H1 (cell line): Measurements from ENCODE around the gene PAQR9. TPM values are rescaled to one million over a fixed set of nuclear protein-coding genes. Genes with fewer than 3 reads are reported as not detected.

Experiments
- CTCF ChIA-PET: fragments of 300-600 bp; sonication (Branson Sonifier 250); formaldehyde crosslinking; loops from one replicate; lab custom pipeline; 2021; ENCODE audit not compliant: partially characterized antibody; lab: Charles Lee
- POLR2A ChIA-PET: fragments of 300-600 bp; sonication (Branson Sonifier 250); formaldehyde crosslinking; loops from one replicate; lab custom pipeline; 2021; ENCODE audit warnings: inconsistent platforms; ENCODE audit not compliant: partially characterized antibody; lab: Charles Lee
- DNase-seq, 2 experiments: peaks; one replicate each; pipeline versions ENCODE4 v3.0.0 to v3.0.0-alpha.2; 2010 to 2022; ENCODE audit warnings: low spot score in 2 of 2, low read depth in 1 of 2, mixed read lengths in 1 of 2
- FAIRE-seq: peaks from 2 replicates; lab custom pipeline; 2011; peaks lifted over from hg19 to GRCh38; lab: Jason Lieb, UNC
- H2AFZ ChIP-seq: 2 replicates; pipeline ENCODE4 v1.8.1; 2012; ENCODE audit warnings: low read length, inconsistent platforms
- H2AK5ac ChIP-seq: 2 replicates; pipeline ENCODE4 v1.6.1; 2013; ENCODE audit warnings: low read depth, low read length
- H2BK120ac ChIP-seq: replicated peaks from 2 replicates; pipeline ENCODE3; 2013; ENCODE audit warnings: low read depth, low read length, inconsistent platforms
- H2BK12ac ChIP-seq: 2 replicates; pipeline ENCODE4 v1.6.1; 2013; ENCODE audit warnings: low read depth, low read length
- H2BK15ac ChIP-seq: 2 replicates; pipeline ENCODE4 v1.6.1; 2013; ENCODE audit warnings: low read length
- H2BK20ac ChIP-seq: 2 replicates; pipeline ENCODE4 v1.6.1; 2013; ENCODE audit warnings: low read length
- H2BK5ac ChIP-seq: 2 replicates; pipeline ENCODE4 v1.6.1; 2013; ENCODE audit warnings: low read depth, low read length
- H3K14ac ChIP-seq: 2 replicates; pipeline ENCODE4 v1.6.1; 2013; ENCODE audit warnings: inconsistent platforms; ENCODE audit not compliant: insufficient read length
- H3K18ac ChIP-seq: 2 replicates; pipeline ENCODE4 v1.6.1; 2013; ENCODE audit warnings: low read length; ENCODE audit errors: extremely low read depth
- H3K23ac ChIP-seq: 2 replicates; pipeline ENCODE4 v1.6.1; 2013; ENCODE audit warnings: inconsistent platforms; ENCODE audit not compliant: insufficient read length
- H3K23me2 ChIP-seq: 2 replicates; pipeline ENCODE4 v1.6.1; 2013; ENCODE audit warnings: low read depth, low read length
- H3K27ac ChIP-seq: 2 replicates; pipeline ENCODE4 v1.6.1; 2011; ENCODE audit warnings: low read depth, low read length, inconsistent platforms
- H3K27me3 ChIP-seq, 4 experiments: replicated peaks in 1 of 4; 1 replicate in 1 of 4; 2 replicates in 3 of 4; pipeline versions ENCODE4 v1.6.1 to v1.8.1; 2011 to 2013; ENCODE audit warnings: low read length in 3 of 4, mild to moderate bottlenecking in 3 of 4, inconsistent platforms in 2 of 4, mixed read lengths in 2 of 4, moderate library complexity in 1 of 4; ENCODE audit not compliant: control insufficient read depth in 3 of 4, insufficient read depth in 3 of 4; ENCODE audit errors: extremely low read depth in 1 of 4
- H3K36me3 ChIP-seq, 4 experiments: 2 replicates each; pipeline versions ENCODE4 v1.6.1 to v1.8.1; 2011 to 2013; ENCODE audit warnings: mild to moderate bottlenecking in 4 of 4, low read length in 3 of 4, moderate library complexity in 2 of 4, control low read depth in 1 of 4, inconsistent platforms in 1 of 4; ENCODE audit not compliant: insufficient read depth in 4 of 4, control insufficient read depth in 2 of 4
- H3K4ac ChIP-seq: replicated peaks from 2 replicates; pipeline ENCODE3; 2013; ENCODE audit warnings: low read length, low read depth, mixed read lengths, inconsistent platforms; ENCODE audit not compliant: insufficient read length
- H3K4me1 ChIP-seq, 4 experiments: replicated peaks in 1 of 4; 1 replicate in 1 of 4; 2 replicates in 3 of 4; pipeline versions ENCODE4 v1.6.1 to v1.8.1; 2011 to 2013; ENCODE audit warnings: low read length in 3 of 4, inconsistent platforms in 2 of 4, mixed read lengths in 1 of 4; ENCODE audit not compliant: insufficient read depth in 4 of 4, control insufficient read depth in 3 of 4
- H3K4me2 ChIP-seq, 2 experiments: 2 replicates each; pipeline versions ENCODE4 v1.6.1 to v1.8.1; 2011 to 2013; ENCODE audit warnings: low read depth in 2 of 2, low read length in 2 of 2, control low read depth in 1 of 2, inconsistent platforms in 1 of 2, mild to moderate bottlenecking in 1 of 2; ENCODE audit not compliant: insufficient read depth in 1 of 2
- H3K4me3 ChIP-seq, 4 experiments: fragments of 200-600, 300-600 bp in 1 of 4; sonication (generic), shearing (Covaris generic), sonication (Bioruptor Twin) in 1 of 4; 2 replicates each; pipeline versions ENCODE4 v1.5.1 to v1.8.1; 2011 to 2016; ENCODE audit warnings: low read length in 4 of 4, low read depth in 3 of 4, control low read depth in 2 of 4, inconsistent platforms in 2 of 4, mild to moderate bottlenecking in 2 of 4, mixed read lengths in 1 of 4, moderate library complexity in 1 of 4; ENCODE audit not compliant: insufficient read depth in 2 of 4; ENCODE audit errors: extremely low read depth in 1 of 4
- H3K56ac ChIP-seq: replicated peaks from 2 replicates; pipeline ENCODE3; 2013; ENCODE audit warnings: low read depth, mild to moderate bottlenecking, mixed read lengths, low read length, inconsistent platforms; ENCODE audit not compliant: insufficient read length
- H3K79me1 ChIP-seq: 2 replicates; pipeline ENCODE4 v1.6.1; 2013; ENCODE audit warnings: low read depth, low read length, control low read depth
- H3K79me2 ChIP-seq, 2 experiments: 2 replicates each; pipeline versions ENCODE4 v1.6.1 to v1.8.1; 2012 to 2013; ENCODE audit warnings: low read length in 2 of 2, mild to moderate bottlenecking in 2 of 2, inconsistent platforms in 1 of 2; ENCODE audit not compliant: insufficient read depth in 2 of 2, control insufficient read depth in 1 of 2
- H3K9ac ChIP-seq, 4 experiments: replicated peaks in 1 of 4; 1 replicate in 1 of 4; 2 replicates in 3 of 4; pipeline versions ENCODE4 v1.6.1 to v1.8.1; 2011 to 2013; ENCODE audit warnings: low read depth in 3 of 4, low read length in 3 of 4, control low read depth in 2 of 4, mild to moderate bottlenecking in 2 of 4, moderate library complexity in 2 of 4, inconsistent platforms in 1 of 4; ENCODE audit errors: extremely low read depth in 1 of 4
- H3K9me3 ChIP-seq, 2 experiments: 2 replicates each; pipeline versions ENCODE4 v1.6.1 to v1.8.1; 2012 to 2013; ENCODE audit warnings: mild to moderate bottlenecking in 2 of 2, moderate library complexity in 2 of 2, control low read depth in 1 of 2, inconsistent platforms in 1 of 2, low read depth in 1 of 2, low read length in 1 of 2, mixed read lengths in 1 of 2; ENCODE audit not compliant: insufficient read depth in 2 of 2
- H4K20me1 ChIP-seq, 2 experiments: replicated peaks in 1 of 2; 2 replicates each; pipeline versions ENCODE3 to v1.8.1; 2011 to 2013; ENCODE audit warnings: inconsistent platforms in 2 of 2, low read length in 2 of 2, mild to moderate bottlenecking in 1 of 2; ENCODE audit not compliant: insufficient read depth in 2 of 2, control insufficient read depth in 1 of 2
- H4K5ac ChIP-seq: 2 replicates; pipeline ENCODE4 v1.6.1; 2013; ENCODE audit warnings: low read length, low read depth, mixed read lengths, inconsistent platforms; ENCODE audit not compliant: insufficient read length
- H4K8ac ChIP-seq: 2 replicates; pipeline ENCODE4 v1.8.0; 2013; ENCODE audit warnings: mild to moderate bottlenecking, moderate library complexity, low read length, inconsistent platforms; ENCODE audit not compliant: insufficient read depth; ENCODE audit errors: extremely low read depth
- H4K91ac ChIP-seq: replicated peaks from 2 replicates; pipeline ENCODE3; 2013; ENCODE audit warnings: low read length, mixed read lengths, inconsistent platforms; ENCODE audit not compliant: insufficient read length
- SAP30 ChIP-seq: fragments of 300-600 bp; sonication (generic); IDR thresholded peaks from 2 replicates; pipeline ENCODE4 v1.7.1; 2012; ENCODE audit warnings: low read length, moderate library complexity, mild to moderate bottlenecking, inconsistent platforms; ENCODE audit not compliant: insufficient read depth, insufficient replicate concordance
- SP1 ChIP-seq: IDR thresholded peaks from 2 replicates; pipeline ENCODE4 v1.6.1; 2011; ENCODE audit warnings: low read depth, low read length
- SUZ12 ChIP-seq: fragments of 200-600 bp; sonication (generic); IDR thresholded peaks from 2 replicates; pipeline ENCODE4 v1.6.1; 2012; ENCODE audit warnings: mild to moderate bottlenecking, inconsistent platforms, low read length, moderate library complexity, mixed read lengths
- WGBS, 2 experiments: shearing (Covaris generic) in 1 of 2; methylation state at CpG; one replicate each; pipeline versions ENCODE4 v1.1.6 to v1.1.7; 2013 to 2015; ENCODE audit warnings: low lambda C conversion rate in 2 of 2, mixed read lengths in 2 of 2, inconsistent platforms in 1 of 2, low coverage in 1 of 2, missing lambda C conversion rate in 1 of 2; ENCODE audit not compliant: insufficient replicate concordance in 2 of 2, insufficient coverage in 1 of 2, insufficient read length in 1 of 2; ENCODE audit errors: extremely low coverage in 1 of 2, missing lambda C conversion rate in 1 of 2; 5-methylcytosine and 5-hydroxymethylcytosine counted together
- polyA plus RNA-seq, 7 experiments: library from polyadenylated mRNA; depleted of rRNA in 3 of 7; stranded (reverse) in 5 of 7; unstranded in 2 of 7; fragments of >200 nt in 5 of 7; fragments of 200-250 nt in 2 of 7; gene quantifications; 1 replicate in 5 of 7; 2 replicates in 1 of 7; 4 replicates in 1 of 7; pipeline versions ENCODE4 v1.2.1 to v1.2.3, GENCODE V29; 2011 to 2013; ENCODE audit warnings: missing spikeins in 2 of 7, mixed read lengths in 2 of 7
- total RNA-seq: library from RNA; stranded (reverse); fragmentation: NEBNext Ultra II Directional; extraction: Animal tissue kit (Norgen Biotek cat#: 25700); gene quantifications from 2 replicates; pipeline ENCODE4 v1.2.1, GENCODE V29; 2021
- TF ChIP-seq, protein P1 (sequence below): IDR thresholded peaks from 2 replicates; pipeline ENCODE4 v1.6.1; 2011; ENCODE audit warnings: low read length, improper control_type of control experiment
- TF ChIP-seq, protein P2 (sequence below): IDR thresholded peaks from 2 replicates; pipeline ENCODE4 v1.6.1; 2011; ENCODE audit warnings: low read depth, mild to moderate bottlenecking, low read length; ENCODE audit not compliant: insufficient read depth

Gene PAQR9
- total and polyA plus RNA-seq, 2 of the 8 experiments (the other 6 are each of a cell fraction or from before 2014, with no cell fraction given), result 2.6 to 5.2 TPM

- Histone ChIP-seq H2BK12ac (no peak overlapping the region), H2BK20ac (no peak overlapping the region), H3K27ac (no peak overlapping the region), H4K5ac (no peak overlapping the region), H3K56ac (no peak overlapping the region), H2BK15ac (no peak overlapping the region), H3K79me2 (no peaks in the 10 kb centered on the region), H2BK120ac (no peak overlapping the region), H2BK5ac (no peak overlapping the region), H3K23ac (no peak overlapping the region), H3K4me2 (no peak overlapping the region), H2AK5ac (no peak overlapping the region), H3K36me3 (no peaks in the 10 kb centered on the region), H3K14ac (no peak overlapping the region), H3K79me1 (no peaks in the 10 kb centered on the region), H3K27me3 (no peaks in the 10 kb centered on the region), H4K20me1 (no peaks in the 10 kb centered on the region), H3K9ac (no peak overlapping the region), H3K4ac (no peak overlapping the region), H4K91ac (no peak overlapping the region), H3K4me3 (no peak overlapping the region), H3K4me1 (no peaks in the 10 kb centered on the region), H3K18ac (no peak overlapping the region), H3K23me2 (no peaks in the 10 kb centered on the region), H2AFZ (no peak overlapping the region), H4K8ac (no peak overlapping the region), H3K9me3 (no peaks in the 10 kb centered on the region)
- FAIRE-seq (no peak), DNase-seq (no peak)
- CTCF ChIA-PET, result interaction anchor here (0.6 to 3.0 kb wide), 8 partner anchors 9 to 111 kb away, joined by 3 to 11 read pairs (median 4); no protein-coding TSS in a partner anchor
- WGBS, 2 experiments, result 100% methylated on average over 1 of the region's 1 CpG; no CpG with 5 or more reads in 1 of the 2 experiments
- POLR2A ChIA-PET, result no interaction called here
- TF ChIP-seq SP1 (no peak), SAP30 (no peak), SUZ12 (no peak)
- TF ChIP-seq, protein P1, sequence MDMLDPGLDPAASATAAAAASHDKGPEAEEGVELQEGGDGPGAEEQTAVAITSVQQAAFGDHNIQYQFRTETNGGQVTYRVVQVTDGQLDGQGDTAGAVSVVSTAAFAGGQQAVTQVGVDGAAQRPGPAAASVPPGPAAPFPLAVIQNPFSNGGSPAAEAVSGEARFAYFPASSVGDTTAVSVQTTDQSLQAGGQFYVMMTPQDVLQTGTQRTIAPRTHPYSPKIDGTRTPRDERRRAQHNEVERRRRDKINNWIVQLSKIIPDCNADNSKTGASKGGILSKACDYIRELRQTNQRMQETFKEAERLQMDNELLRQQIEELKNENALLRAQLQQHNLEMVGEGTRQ, result no peak
- TF ChIP-seq, protein P2, sequence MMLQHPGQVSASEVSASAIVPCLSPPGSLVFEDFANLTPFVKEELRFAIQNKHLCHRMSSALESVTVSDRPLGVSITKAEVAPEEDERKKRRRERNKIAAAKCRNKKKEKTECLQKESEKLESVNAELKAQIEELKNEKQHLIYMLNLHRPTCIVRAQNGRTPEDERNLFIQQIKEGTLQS, result no peak
Observed at GRCh38 chr3:142940000-142940399, 23.5 kb downstream of the PAQR9 start.
